GM23248 (cell line): Measurements from ENCODE around the gene NUTM2G. TPM values are rescaled to one million over a fixed set of nuclear protein-coding genes. Genes with fewer than 3 reads are reported as not detected.
"Not testable (repeated sequence)": the region's sequence is repeated elsewhere in the genome, so short reads cannot be mapped to it uniquely, and the experiment has no call there.

ENCODE experiments used
- DNase-seq: peaks from one replicate; pipeline ENCODE4 v3.0.0-alpha.2; 2015
- H2AFZ ChIP-seq: fragments of 200-600 bp; sonication (generic); 2 replicates; pipeline ENCODE4 v1.6.1; 2016; ENCODE audit warnings: antibody characterized with exemption
- H3F3A ChIP-seq: fragments of 200-600 bp; sonication (generic); 2 replicates; pipeline ENCODE4 v1.6.1; 2016; ENCODE audit warnings: mild to moderate bottlenecking, antibody characterized with exemption, mixed run types; ENCODE audit not compliant: insufficient read depth
- H3K27ac ChIP-seq: fragments of 200-600 bp; sonication (generic); 2 replicates; pipeline ENCODE4 v1.5.1; 2016; ENCODE audit warnings: mild to moderate bottlenecking
- H3K27me3 ChIP-seq: fragments of 200-600 bp; sonication (generic); replicated peaks from 2 replicates; pipeline ENCODE4 v1.6.1; 2016; ENCODE audit warnings: mild to moderate bottlenecking; ENCODE audit not compliant: insufficient read depth
- H3K36me3 ChIP-seq: fragments of 200-600 bp; sonication (generic); 2 replicates; pipeline ENCODE4 v1.6.1; 2016; ENCODE audit warnings: low read depth, mild to moderate bottlenecking
- H3K4me1 ChIP-seq: fragments of 200-600 bp; sonication (generic); 2 replicates; pipeline ENCODE4 v1.6.1; 2016; ENCODE audit warnings: mild to moderate bottlenecking; ENCODE audit not compliant: insufficient read depth
- H3K4me2 ChIP-seq: fragments of 200-600 bp; sonication (generic); one replicate; pipeline ENCODE4 v1.6.1; 2016; ENCODE audit warnings: mild to moderate bottlenecking; ENCODE audit not compliant: unreplicated experiment
- H3K4me3 ChIP-seq: fragments of 200-600 bp; sonication (generic); 2 replicates; pipeline ENCODE4 v1.5.1; 2016; ENCODE audit warnings: mild to moderate bottlenecking
- H3K79me2 ChIP-seq: fragments of 200-600 bp; sonication (generic); 2 replicates; pipeline ENCODE4 v1.6.1; 2016; ENCODE audit warnings: mild to moderate bottlenecking; ENCODE audit not compliant: insufficient read depth
- H3K9ac ChIP-seq: fragments of 200-600 bp; sonication (generic); 2 replicates; pipeline ENCODE4 v1.6.1; 2016; ENCODE audit warnings: mild to moderate bottlenecking
- H3K9me2 ChIP-seq: fragments of 200-600 bp; sonication (generic); 2 replicates; pipeline ENCODE4 v1.6.1; 2016; ENCODE audit warnings: mixed run types, mild to moderate bottlenecking, moderate library complexity; ENCODE audit not compliant: insufficient read depth
- H3K9me3 ChIP-seq: fragments of 200-600 bp; sonication (generic); one replicate; pipeline ENCODE4 v1.6.1; 2017; ENCODE audit warnings: low read depth
- H4K20me1 ChIP-seq: fragments of 200-600 bp; sonication (generic); 2 replicates; pipeline ENCODE4 v1.6.0; 2016; ENCODE audit not compliant: insufficient read depth
- WGBS, 2 experiments: methylation state at CpG; one replicate each; pipeline ENCODE4 v1.1.6; 2015 to 2017; ENCODE audit warnings: low lambda C conversion rate in 2 of 2, low coverage in 1 of 2; ENCODE audit errors: missing lambda C conversion rate in 2 of 2; 5-methylcytosine and 5-hydroxymethylcytosine counted together
- in situ Hi-C: fragments of 300-500 bp; cut with MboI; formaldehyde crosslinking; loops from 2 replicates; pipeline ENCODE4 v1.15.0; 2020
- polyA plus RNA-seq: library from polyadenylated mRNA; unstranded; fragments of >200 nt; fragmentation: Nextera tagmentation; extraction: Ambion mirVana; gene quantifications from 2 replicates; pipeline ENCODE4 v1.2.1, GENCODE V29; 2016
- total RNA-seq: library from RNA; depleted of rRNA; stranded (reverse); fragments of >200 nt; shearing (Covaris generic); gene quantifications from 2 replicates; pipeline ENCODE4 v1.2.3, GENCODE V29; 2014

NUTM2G gene
- total and polyA plus RNA-seq, 2 experiments from 2014 or later: not detected

DNA sequence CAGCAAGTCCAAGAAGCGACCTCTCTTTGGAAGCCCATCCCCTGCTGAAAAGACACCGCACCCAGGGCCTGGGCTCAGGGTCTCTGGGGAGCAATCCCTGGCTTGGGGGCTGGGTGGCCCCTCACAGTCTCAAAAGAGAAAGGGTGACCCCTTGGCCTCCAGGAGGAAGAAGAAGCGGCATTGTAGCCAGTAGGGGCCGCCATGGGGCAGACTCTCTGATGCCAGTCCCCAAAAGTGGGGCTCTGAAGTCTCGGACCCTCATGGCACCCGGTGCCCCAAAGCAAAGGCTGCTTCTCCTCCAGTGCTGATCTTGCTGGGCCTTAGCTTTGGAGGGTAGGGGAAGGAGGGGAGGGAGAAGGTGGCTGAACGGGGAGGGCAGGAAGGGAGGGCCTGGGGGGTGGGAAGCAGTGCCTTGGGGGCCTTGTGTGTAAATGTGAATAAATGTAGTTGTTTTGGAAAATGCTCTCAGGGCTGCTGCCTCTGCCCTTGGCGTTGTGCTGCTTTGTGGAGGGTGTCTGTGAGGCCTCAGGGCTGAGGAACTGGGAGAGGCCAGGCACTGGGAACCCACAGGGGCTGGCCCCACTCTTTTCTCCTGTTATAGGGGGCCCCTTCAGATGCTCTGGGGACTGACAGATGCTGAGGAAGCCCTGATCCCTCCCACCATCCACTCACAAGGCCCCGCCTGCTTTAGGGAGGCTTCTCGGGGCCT, 10.5 kb downstream of the NUTM2G start:
- H4K20me1 ChIP-seq, H2AFZ ChIP-seq, H3K9me3 ChIP-seq, H3K4me3 ChIP-seq, H3K9ac ChIP-seq, H3K36me3 ChIP-seq, in situ Hi-C loops, H3K27me3 ChIP-seq, H3F3A ChIP-seq, H3K27ac ChIP-seq, H3K4me2 ChIP-seq, DNase-seq, H3K9me2 ChIP-seq, H3K79me2 ChIP-seq, H3K4me1 ChIP-seq: not testable (repeated sequence)
- WGBS, 2 experiments: 83% methylated on average over 1 of the region's 10 CpGs; no CpG with 5 or more reads in 1 of the 2 experiments

GRCh38 chr9:96940982-96941381, 12.3 kb downstream of the NUTM2G start:
- H4K20me1 ChIP-seq, DNase-seq, H3K36me3 ChIP-seq, H3F3A ChIP-seq, H2AFZ ChIP-seq, H3K9ac ChIP-seq, H3K4me3 ChIP-seq, H3K27me3 ChIP-seq, H3K4me1 ChIP-seq, H3K9me3 ChIP-seq, in situ Hi-C loops, H3K9me2 ChIP-seq, H3K27ac ChIP-seq, H3K4me2 ChIP-seq, H3K79me2 ChIP-seq: not testable (repeated sequence)
- 100% methylated on average over 2 of the region's 7 CpGs; no CpG with 5 or more reads in 1 of the 2 experiments for WGBS, 2 experiments

- H3K9ac ChIP-seq, H3K27ac ChIP-seq, H3K4me1 ChIP-seq, H4K20me1 ChIP-seq, H3K27me3 ChIP-seq, H3K79me2 ChIP-seq, H2AFZ ChIP-seq, H3K4me3 ChIP-seq, H3F3A ChIP-seq, DNase-seq, H3K4me2 ChIP-seq, in situ Hi-C loops, H3K36me3 ChIP-seq, H3K9me3 ChIP-seq, H3K9me2 ChIP-seq: not testable (repeated sequence)
- WGBS, 2 experiments: 90 to 100% methylated on average over 2 of the region's 8 CpGs
Observed at GRCh38 chr9:96941628-96942027, 13.0 kb downstream of the NUTM2G start.

- H3K4me2 ChIP-seq, H3K27ac ChIP-seq, DNase-seq, H3K79me2 ChIP-seq, H3K36me3 ChIP-seq, H2AFZ ChIP-seq, H3K9me2 ChIP-seq, H3K9ac ChIP-seq, H3K9me3 ChIP-seq, H3F3A ChIP-seq, H3K4me1 ChIP-seq, in situ Hi-C loops, H3K4me3 ChIP-seq, H4K20me1 ChIP-seq, H3K27me3 ChIP-seq: not testable (repeated sequence)
- WGBS, 2 experiments: no CpG with 5 or more reads among the region's 4 CpGs
Observed at GRCh38 chr9:96942181-96942580, 13.5 kb downstream of the NUTM2G start.

GRCh38 chr9:96949346-96949745, 20.7 kb downstream of the NUTM2G start:
- H3K9me3 ChIP-seq, H3K9me2 ChIP-seq, H3K27ac ChIP-seq, H3K4me1 ChIP-seq, H3K9ac ChIP-seq, H3K4me3 ChIP-seq, H3K27me3 ChIP-seq, H4K20me1 ChIP-seq, H2AFZ ChIP-seq, DNase-seq, H3K4me2 ChIP-seq, H3K36me3 ChIP-seq, in situ Hi-C loops, H3K79me2 ChIP-seq, H3F3A ChIP-seq: not testable (repeated sequence)
- 83 to 93% methylated on average over 1 of the region's 1 CpG for WGBS, 2 experiments

- H3K4me2 ChIP-seq, H3K79me2 ChIP-seq, H3K4me1 ChIP-seq, in situ Hi-C loops, H3K4me3 ChIP-seq, H2AFZ ChIP-seq, H3K9ac ChIP-seq, H3K36me3 ChIP-seq, H3K27ac ChIP-seq, H3K9me3 ChIP-seq, H4K20me1 ChIP-seq, H3K9me2 ChIP-seq, DNase-seq, H3F3A ChIP-seq, H3K27me3 ChIP-seq: not testable (repeated sequence)
- WGBS, 2 experiments: no CpG with 5 or more reads among the region's 2 CpGs
Observed at GRCh38 chr9:96950539-96950938, 21.9 kb downstream of the NUTM2G start.

GRCh38 chr9:96967591-96967990, 38.9 kb downstream of the NUTM2G start:
- WGBS, 2 experiments: 96 to 98% methylated on average over 5 of the region's 5 CpGs
- H3K27ac ChIP-seq, in situ Hi-C loops: not testable (repeated sequence)

DNA sequence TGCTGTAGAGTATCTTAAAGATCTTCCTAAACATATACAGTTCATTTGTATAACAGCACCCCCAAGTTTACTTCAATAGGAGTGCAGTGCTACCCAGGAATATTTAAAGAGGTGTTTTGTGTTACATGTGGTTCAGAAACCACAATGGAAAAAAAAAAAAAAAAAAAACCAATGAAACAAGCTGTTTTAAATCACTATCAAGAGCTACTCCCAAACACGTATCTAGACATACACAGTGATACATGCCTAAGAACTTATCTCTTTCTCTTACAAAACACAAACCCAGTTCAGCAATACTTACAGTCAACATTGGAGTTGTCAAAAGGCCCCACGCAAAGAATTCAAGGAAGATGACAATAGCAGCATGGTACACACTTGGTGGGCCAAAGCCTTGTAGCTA, 43.9 kb downstream of the NUTM2G start:
- H3K9me2 ChIP-seq, H3K4me2 ChIP-seq, H3K4me3 ChIP-seq, H3K4me1 ChIP-seq, H3K27ac ChIP-seq, H3K9me3 ChIP-seq, H3K27me3 ChIP-seq, H3F3A ChIP-seq, H3K36me3 ChIP-seq, H2AFZ ChIP-seq, H3K9ac ChIP-seq, DNase-seq, H4K20me1 ChIP-seq, in situ Hi-C loops: not testable (repeated sequence)
- peaks cover 69% of the 10 kb centered on the region for H3K79me2 ChIP-seq
- WGBS, 2 experiments: 91 to 93% methylated on average over 2 of the region's 2 CpGs

More at GRCh38 chr9:96967591-96967990, 38.9 kb downstream of the NUTM2G start:
- H3K36me3 ChIP-seq, H3K4me2 ChIP-seq, H3K9ac ChIP-seq, H3F3A ChIP-seq, H3K9me2 ChIP-seq, H3K27me3 ChIP-seq, H2AFZ ChIP-seq, DNase-seq, H3K4me1 ChIP-seq, H4K20me1 ChIP-seq, H3K9me3 ChIP-seq, H3K4me3 ChIP-seq: not testable (repeated sequence)
- peaks cover 63% of the 10 kb centered on the region for H3K79me2 ChIP-seq
